SHP77 (cell line): ENCODE measurements around the gene OR2A12.
"Not testable (repeated sequence)": the region's sequence is repeated elsewhere in the genome, so short reads cannot be mapped to it uniquely, and the experiment has no call there.

Experiments
- DNase-seq, 2 experiments: peaks; one replicate each; lab custom pipeline; 2025; lab: John Stamatoyannopoulos, UW

OR2A12 gene

GRCh38 chr7:144118341-144118740 is 32.3 kb downstream of the OR2A12 start:
- no peak for DNase-seq

- DNase-seq, result no peak
Measured at GRCh38 chr7:144122876-144123275, 36.8 kb downstream of the OR2A12 start, which contains the start of gene OR2A14. OR2A14 (plus strand) TSS chr7:144123176; CDS start chr7:144129113, 5,937 bp downstream.

- peak; percentile 67 to 83 for DNase-seq
Measured at GRCh38 chr7:144127714-144128334, 41.7 kb downstream of the OR2A12 start.

- DNase-seq, result not testable (repeated sequence)
Measured at GRCh38 chr7:144129601-144130000, 43.5 kb downstream of the OR2A12 start.

GRCh38 chr7:144130730-144131129 is 44.7 kb downstream of the OR2A12 start:
- no peak for DNase-seq

GRCh38 chr7:144132262-144132661 is 46.2 kb downstream of the OR2A12 start:
- no peak for DNase-seq

GRCh38 chr7:144133307-144133706 is 47.2 kb downstream of the OR2A12 start:
- DNase-seq, result no peak

- DNase-seq, result no peak
Measured at GRCh38 chr7:144134116-144134515, 48.0 kb downstream of the OR2A12 start.

GRCh38 chr7:144137501-144137900 is 51.4 kb downstream of the OR2A12 start:
- no peak for DNase-seq

- no peak for DNase-seq
Measured at GRCh38 chr7:144142187-144142586, 56.1 kb downstream of the OR2A12 start.

GRCh38 chr7:144144426-144144825 is 58.3 kb downstream of the OR2A12 start:
- DNase-seq, result no peak

GRCh38 chr7:144148224-144148827 is 62.2 kb downstream of the OR2A12 start:
- DNase-seq, result no peak
